HL-60 (cell line): ENCODE data around the gene NKAPL.

Source experiments
- DNase-seq, 2 experiments: peaks; one replicate each; pipeline ENCODE4 v3.0.0-alpha.2; 2010 to 2020; ENCODE audit warnings: low read depth in 1 of 2, low spot score in 1 of 2
- H3K27ac ChIP-seq: fragments of 250-450 bp; sonication (Bioruptor Pico); replicated peaks from 2 replicates; pipeline ENCODE4 v1.5.1; 2020; ENCODE audit warnings: mild to moderate bottlenecking, moderate library complexity
- H3K27me3 ChIP-seq: fragments of 250-450 bp; sonication (Bioruptor Pico); 2 replicates; pipeline ENCODE4 v1.5.1; 2021; ENCODE audit warnings: mild to moderate bottlenecking, moderate library complexity; ENCODE audit not compliant: insufficient read depth, poor library complexity, severe bottlenecking
- H3K4me3 ChIP-seq: replicated peaks from 2 replicates; pipeline ENCODE4 v1.5.1; 2011; ENCODE audit warnings: mild to moderate bottlenecking, control low read depth, low read length; ENCODE audit not compliant: insufficient read depth
- CTCF ChIP-seq: IDR thresholded peaks from one replicate; pipeline ENCODE4 v1.5.1; 2011; ENCODE audit warnings: low read length, control low read depth, inconsistent platforms; ENCODE audit not compliant: insufficient read depth
- GABPA ChIP-seq: IDR thresholded peaks from 2 replicates; pipeline ENCODE4 v1.6.1; 2012; ENCODE audit warnings: low read depth
- POLR2AphosphoS5 ChIP-seq: IDR thresholded peaks from 2 replicates; pipeline ENCODE4 v1.6.1; 2012; ENCODE audit warnings: low read depth
- REST ChIP-seq: IDR thresholded peaks from 2 replicates; pipeline ENCODE4 v1.6.1; 2012; ENCODE audit warnings: low read depth; ENCODE audit not compliant: insufficient replicate concordance
- SPI1 ChIP-seq: IDR thresholded peaks from 2 replicates; pipeline ENCODE4 v1.6.1; 2012; ENCODE audit warnings: low read depth, mild to moderate bottlenecking, borderline replicate concordance

NKAPL gene

GRCh38 chr6:28267695-28268059, 8.6 kb downstream of the NKAPL start:
- peak overlapping the region; percentile 80 for H3K4me3 ChIP-seq
- DNase-seq, result no peak
- TF ChIP-seq GABPA, result no peak
- H3K27me3 ChIP-seq, result no peaks in the 10 kb centered on the region
- H3K27ac ChIP-seq, result peak overlapping the region; percentile 87

- DNase-seq, result no peak
- Histone ChIP-seq H3K27me3 (no peaks in the 10 kb centered on the region), H3K27ac (no peak overlapping the region), H3K4me3 (no peak overlapping the region)
- no peak for TF ChIP-seq REST
- no peak for TF ChIP-seq SPI1
- no peak for TF ChIP-seq GABPA
Observed at GRCh38 chr6:28269492-28269891, 10.4 kb downstream of the NKAPL start.

DNA sequence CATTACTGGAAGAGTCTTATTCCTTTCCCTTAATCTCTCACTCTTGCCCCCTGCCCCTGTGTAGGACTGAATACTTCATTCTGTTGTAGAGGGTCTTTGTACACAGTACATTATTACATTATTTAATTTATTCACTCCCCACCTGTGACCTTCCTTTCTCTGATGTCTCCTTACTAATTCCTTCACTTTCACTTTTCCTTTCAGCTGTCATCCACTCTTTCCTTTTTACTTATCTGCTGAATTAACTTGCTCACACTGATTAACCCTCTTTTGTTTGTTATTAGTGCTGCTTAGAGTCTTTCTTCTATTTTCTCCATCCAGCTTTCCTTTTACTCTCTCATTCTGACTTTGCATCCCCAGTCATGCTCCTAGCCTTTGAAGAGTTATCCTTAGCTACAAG, 15.8 kb downstream of the NKAPL start:
- Histone ChIP-seq H3K4me3 (no peak overlapping the region), H3K27me3 (no peaks in the 10 kb centered on the region), H3K27ac (no peak overlapping the region)
- no peak for TF ChIP-seq REST
- TF ChIP-seq CTCF, result no peak
- no peak for TF ChIP-seq POLR2AphosphoS5
- no peak for TF ChIP-seq SPI1
- no peak for TF ChIP-seq GABPA
- no peak for DNase-seq

DNA sequence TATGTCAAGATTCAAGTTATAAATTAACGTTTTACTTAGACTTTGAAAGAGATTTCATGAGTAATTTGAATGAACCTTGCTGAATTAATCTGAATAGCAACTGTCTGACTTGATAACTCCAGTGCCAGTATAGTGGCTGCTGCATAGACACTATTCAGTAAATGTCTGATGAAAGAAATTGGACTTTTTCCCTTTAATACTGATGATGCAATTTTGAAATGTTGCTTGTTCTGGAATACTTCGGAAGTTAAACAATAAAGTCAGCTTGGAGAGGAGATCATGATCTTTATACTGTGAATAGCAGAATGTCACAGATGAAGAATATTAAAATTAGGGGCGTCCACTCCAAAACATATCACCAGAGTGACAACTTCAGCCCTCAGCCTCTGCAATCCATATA, 18.6 kb downstream of the NKAPL start:
- Histone ChIP-seq H3K27ac (no peak overlapping the region), H3K27me3 (no peaks in the 10 kb centered on the region), H3K4me3 (no peak overlapping the region)
- DNase-seq, result no peak
- TF ChIP-seq GABPA, result no peak
- TF ChIP-seq SPI1, result no peak
- no peak for TF ChIP-seq POLR2AphosphoS5
- TF ChIP-seq REST, result no peak
- no peak for TF ChIP-seq CTCF
